ENCODE results near the gene BABAM2. TPM values are rescaled to one million over a fixed set of nuclear protein-coding genes. Genes with fewer than 3 reads are reported as not detected.

Gene BABAM2
- total RNA-seq, 1 donor from 2014 or later = 34.6 TPM

- H3K9me3 Mint-ChIP-seq = no peaks in the 10 kb centered on the region
- Histone ChIP-seq H3K4me3 (no peak overlapping the region), H3K27me3 (no peaks in the 10 kb centered on the region), H3K4me1 (peaks cover 3% of the 10 kb centered on the region), H2AFZ (replicated peaks) (no peak overlapping the region), H3K4me2 (no peak overlapping the region), H3K79me2 (ENCODE audit: low read depth) (no peaks in the 10 kb centered on the region), H3K9me3 (ENCODE audit: low read depth) (no peaks in the 10 kb centered on the region), H3K27ac (no peak overlapping the region), H3K9ac (no peak overlapping the region), H4K20me1 (ENCODE audit: low read depth) (no peaks in the 10 kb centered on the region), H3K36me3 (peaks cover 5% of the 10 kb centered on the region), H3F3A (ENCODE audit: low read depth) (no peaks in the 10 kb centered on the region)
- TF ChIP-seq EZH2 (IDR thresholded peaks at IDR 0.05) (no peak), EZH2phosphoT487 (IDR thresholded peaks at IDR 0.05) (no peak)
- H3K4me3 Mint-ChIP-seq = no peak overlapping the region
- no peak for DNase-seq (ENCODE audit: low spot score)
- no peak overlapping the region for H3K27ac Mint-ChIP-seq
- no peaks in the 10 kb centered on the region for H3K27me3 Mint-ChIP-seq (ENCODE audit: insufficient read depth, low read depth)
- H3K4me1 Mint-ChIP-seq = peaks cover 9% of the 10 kb centered on the region
- peaks cover 3% of the 10 kb centered on the region for H3K36me3 Mint-ChIP-seq
These were observed 168.3 kb downstream of the BABAM2 start for GRCh38 chr2:28058791-28059190.

- H3K9me3 ChIP-seq (ENCODE audit: low read depth) = no peaks in the 10 kb centered on the region
- Mint-ChIP-seq H3K4me3 (no peak overlapping the region), H3K27me3 (ENCODE audit: insufficient read depth, low read depth) (peaks cover 2% of the 10 kb centered on the region), H3K4me1 (no peaks in the 10 kb centered on the region), H3K9me3 (peaks cover 2% of the 10 kb centered on the region), H3K36me3 (peaks cover 3% of the 10 kb centered on the region), H3K27ac (no peak overlapping the region)
- H2AFZ ChIP-seq (replicated peaks) = no peak overlapping the region
- no peak overlapping the region for H3K27ac ChIP-seq
- no peaks in the 10 kb centered on the region for H3F3A ChIP-seq (ENCODE audit: low read depth)
- DNase-seq (ENCODE audit: low spot score) = no peak
- no peaks in the 10 kb centered on the region for H3K4me1 ChIP-seq
- H3K27me3 ChIP-seq = no peaks in the 10 kb centered on the region
- H3K4me3 ChIP-seq = no peak overlapping the region
- H3K4me2 ChIP-seq = no peak overlapping the region
- no peaks in the 10 kb centered on the region for H4K20me1 ChIP-seq (ENCODE audit: low read depth)
- TF ChIP-seq CTCF (IDR thresholded peaks at IDR 0.05) = no peak
- no peak for TF ChIP-seq EZH2phosphoT487 (IDR thresholded peaks at IDR 0.05)
- TF ChIP-seq EZH2 (IDR thresholded peaks at IDR 0.05) = no peak
- H3K79me2 ChIP-seq (ENCODE audit: low read depth) = no peaks in the 10 kb centered on the region
- H3K36me3 ChIP-seq = peaks cover 5% of the 10 kb centered on the region
- no peak overlapping the region for H3K9ac ChIP-seq
These were observed 172.3 kb downstream of the BABAM2 start for GRCh38 chr2:28062867-28063266.

GRCh38 chr2:28063492-28063962 lies 173.0 kb downstream of the BABAM2 start:
- Mint-ChIP-seq H3K4me3 (no peak overlapping the region), H3K36me3 (peaks cover 3% of the 10 kb centered on the region), H3K27ac (no peak overlapping the region), H3K27me3 (ENCODE audit: insufficient read depth, low read depth) (peaks cover 2% of the 10 kb centered on the region), H3K4me1 (no peaks in the 10 kb centered on the region), H3K9me3 (peaks cover 2% of the 10 kb centered on the region)
- no peak overlapping the region for H3K9ac ChIP-seq
- H2AFZ ChIP-seq (replicated peaks) = no peak overlapping the region
- H3K27me3 ChIP-seq = no peaks in the 10 kb centered on the region
- H3F3A ChIP-seq (ENCODE audit: low read depth) = no peaks in the 10 kb centered on the region
- no peaks in the 10 kb centered on the region for H3K4me1 ChIP-seq
- H3K36me3 ChIP-seq = peaks cover 5% of the 10 kb centered on the region
- no peak overlapping the region for H3K27ac ChIP-seq
- no peaks in the 10 kb centered on the region for H3K79me2 ChIP-seq (ENCODE audit: low read depth)
- H3K4me3 ChIP-seq = no peak overlapping the region
- H3K4me2 ChIP-seq = no peak overlapping the region
- TF ChIP-seq EZH2 (IDR thresholded peaks at IDR 0.05) (no peak), EZH2phosphoT487 (IDR thresholded peaks at IDR 0.05) (no peak), CTCF (IDR thresholded peaks at IDR 0.05) (no peak)
- H3K9me3 ChIP-seq (ENCODE audit: low read depth) = no peaks in the 10 kb centered on the region
- no peak for DNase-seq (ENCODE audit: low spot score)
- H4K20me1 ChIP-seq (ENCODE audit: low read depth) = no peaks in the 10 kb centered on the region

GRCh38 chr2:28067602-28068001 lies 177.1 kb downstream of the BABAM2 start:
- H3K4me1 Mint-ChIP-seq = no peaks in the 10 kb centered on the region
- H3K27ac Mint-ChIP-seq = no peak overlapping the region
- Histone ChIP-seq H2AFZ (replicated peaks) (no peak overlapping the region), H4K20me1 (ENCODE audit: low read depth) (no peaks in the 10 kb centered on the region), H3F3A (ENCODE audit: low read depth) (no peaks in the 10 kb centered on the region), H3K9ac (no peak overlapping the region), H3K36me3 (no peaks in the 10 kb centered on the region), H3K9me3 (ENCODE audit: low read depth) (no peaks in the 10 kb centered on the region), H3K27ac (no peak overlapping the region), H3K79me2 (ENCODE audit: low read depth) (no peaks in the 10 kb centered on the region), H3K4me3 (no peak overlapping the region), H3K4me1 (no peaks in the 10 kb centered on the region), H3K4me2 (no peak overlapping the region), H3K27me3 (no peaks in the 10 kb centered on the region)
- no peak for DNase-seq (ENCODE audit: low spot score)
- TF ChIP-seq EZH2 (IDR thresholded peaks at IDR 0.05) (no peak), CTCF (IDR thresholded peaks at IDR 0.05) (no peak)
- no peaks in the 10 kb centered on the region for H3K36me3 Mint-ChIP-seq
- peaks cover 2% of the 10 kb centered on the region for H3K27me3 Mint-ChIP-seq (ENCODE audit: insufficient read depth, low read depth)
- peaks cover 2% of the 10 kb centered on the region for H3K9me3 Mint-ChIP-seq
- H3K4me3 Mint-ChIP-seq = no peak overlapping the region

Measured in neural progenitor cell (in vitro differentiated cells).